ENCODE results near the gene SCARB1.

Gene SCARB1

DNA sequence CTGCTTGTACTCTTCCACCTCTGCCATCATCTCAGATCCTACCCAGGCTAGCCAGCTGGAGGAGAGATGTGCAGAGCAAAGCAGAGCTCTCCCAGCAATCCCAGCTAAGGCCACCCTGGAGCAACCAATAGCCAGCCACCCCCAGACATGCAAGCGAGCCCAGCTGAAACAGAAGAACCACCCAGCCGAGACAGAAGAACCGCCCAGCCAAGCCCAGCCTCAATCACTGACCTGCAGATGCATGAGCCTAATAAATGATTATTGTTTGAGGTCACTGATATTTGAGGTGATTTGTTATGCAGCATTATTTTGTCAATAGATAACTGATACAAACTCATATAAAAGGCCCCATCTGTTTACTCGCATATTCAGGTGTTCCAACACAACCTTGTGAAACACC lies 106.3 kb downstream of the SCARB1 start:
- H3K27ac ChIP-seq (replicated peaks; ENCODE audit: low read length), result no peak overlapping the region
- no peaks in the 10 kb centered on the region for H3K27me3 ChIP-seq (ENCODE audit: control insufficient read depth in 3 of 3, insufficient read depth in 3 of 3, low read depth in 1 of 3, low read length in 3 of 3)
- peak overlapping the region; percentile 23 for H2BK15ac ChIP-seq (ENCODE audit: low read length)
- peaks cover 15 to 18% of the 10 kb centered on the region in 2 donors for H3K4me1 ChIP-seq (ENCODE audit: control insufficient read depth in 2 of 2, insufficient read depth in 1 of 2, low read depth in 1 of 2, low read length in 2 of 2)
- no CpG with 5 or more reads among the region's 4 CpGs for WGBS, 2 donors (ENCODE audit: extremely low coverage in 2 of 2, insufficient read length in 2 of 2, insufficient replicate concordance in 1 of 2)
- DNase-seq (ENCODE audit: low spot score), result no peak
- peak overlapping the region; percentile 36 for H3K18ac ChIP-seq (ENCODE audit: low read length)
- H3K4ac ChIP-seq (ENCODE audit: low read length), result no peak overlapping the region
- no peak overlapping the region for H4K91ac ChIP-seq (ENCODE audit: low read depth, low read length, poor library complexity)
- H3K79me1 ChIP-seq (ENCODE audit: low read depth, low read length), result no peaks in the 10 kb centered on the region
- no peak overlapping the region for H3K4me2 ChIP-seq (ENCODE audit: insufficient read depth, low read length, poor library complexity, severe bottlenecking)
- no peak overlapping the region for H2BK120ac ChIP-seq (ENCODE audit: low read depth, low read length)
- H3K23ac ChIP-seq (ENCODE audit: low read depth, low read length, poor library complexity), result no peak overlapping the region
- no peak overlapping the region for H3K9ac ChIP-seq (ENCODE audit: low read depth, low read length, poor library complexity)
- H2AK5ac ChIP-seq (ENCODE audit: low read depth, low read length), result no peak overlapping the region
- no peak overlapping the region for H3K14ac ChIP-seq (ENCODE audit: low read length)
- H3K4me3 ChIP-seq (ENCODE audit: low read length in 2 of 2), result no peak overlapping the region
- peaks cover 5 to 20% of the 10 kb centered on the region in 2 donors for H3K9me3 ChIP-seq (replicated peaks in 1 of 2; ENCODE audit: control insufficient read depth in 2 of 2, insufficient read depth in 1 of 2, low read depth in 1 of 2, low read length in 2 of 2)
- H3K36me3 ChIP-seq (replicated peaks in 1 of 2; ENCODE audit: control insufficient read depth in 2 of 2, insufficient read depth in 2 of 2, low read length in 2 of 2), result no peaks in the 10 kb centered on the region
- no peak overlapping the region for H4K8ac ChIP-seq (ENCODE audit: low read depth, low read length)
- H2AFZ ChIP-seq (ENCODE audit: low read length), result no peak overlapping the region
- H2BK5ac ChIP-seq (ENCODE audit: low read length), result no peak overlapping the region
- H2BK12ac ChIP-seq (ENCODE audit: low read length), result no peak overlapping the region

DNA sequence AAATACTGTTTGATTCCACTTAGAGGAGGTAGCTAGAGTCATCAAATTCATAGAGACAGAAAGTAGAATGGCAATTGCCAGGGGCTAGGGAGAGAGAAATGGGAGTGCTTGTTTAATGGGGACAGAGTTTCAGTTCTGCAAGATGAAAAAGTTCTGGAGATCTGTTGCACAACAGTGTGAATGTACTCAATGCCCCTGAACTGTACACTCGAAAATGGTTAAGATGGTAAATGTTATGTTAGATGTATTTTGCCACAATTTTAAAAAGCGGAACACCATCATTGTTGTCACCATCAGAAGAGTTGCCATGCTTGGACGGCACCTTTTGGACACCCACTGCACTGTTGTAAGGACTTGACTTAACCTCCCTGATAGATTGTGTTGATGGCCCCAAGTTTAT lies 106.9 kb downstream of the SCARB1 start:
- no peak overlapping the region for H2AFZ ChIP-seq (ENCODE audit: low read length)
- no peak overlapping the region for H3K4me3 ChIP-seq (ENCODE audit: low read length in 2 of 2)
- no peaks in the 10 kb centered on the region for H3K27me3 ChIP-seq (ENCODE audit: control insufficient read depth in 3 of 3, insufficient read depth in 3 of 3, low read depth in 1 of 3, low read length in 3 of 3)
- no peak overlapping the region for H3K4ac ChIP-seq (ENCODE audit: low read length)
- H3K14ac ChIP-seq (ENCODE audit: low read length), result no peak overlapping the region
- peak overlapping the region; percentile 36 for H3K18ac ChIP-seq (ENCODE audit: low read length)
- no peak overlapping the region for H2BK120ac ChIP-seq (ENCODE audit: low read depth, low read length)
- H2AK5ac ChIP-seq (ENCODE audit: low read depth, low read length), result no peak overlapping the region
- H3K23ac ChIP-seq (ENCODE audit: low read depth, low read length, poor library complexity), result no peak overlapping the region
- no peak for DNase-seq (ENCODE audit: low spot score)
- H3K4me1 ChIP-seq (ENCODE audit: control insufficient read depth in 2 of 2, insufficient read depth in 1 of 2, low read depth in 1 of 2, low read length in 2 of 2), result peaks cover 15 to 18% of the 10 kb centered on the region in 2 donors
- no peak overlapping the region for H3K27ac ChIP-seq (replicated peaks; ENCODE audit: low read length)
- H3K4me2 ChIP-seq (ENCODE audit: insufficient read depth, low read length, poor library complexity, severe bottlenecking), result no peak overlapping the region
- H3K79me1 ChIP-seq (ENCODE audit: low read depth, low read length), result no peaks in the 10 kb centered on the region
- no CpG with 5 or more reads among the region's 3 CpGs for WGBS, 2 donors (ENCODE audit: extremely low coverage in 2 of 2, insufficient read length in 2 of 2, insufficient replicate concordance in 1 of 2)
- H2BK15ac ChIP-seq (ENCODE audit: low read length), result peak overlapping the region; percentile 23
- H4K91ac ChIP-seq (ENCODE audit: low read depth, low read length, poor library complexity), result no peak overlapping the region
- H2BK5ac ChIP-seq (ENCODE audit: low read length), result no peak overlapping the region
- H2BK12ac ChIP-seq (ENCODE audit: low read length), result no peak overlapping the region
- H3K9me3 ChIP-seq (replicated peaks in 1 of 2; ENCODE audit: control insufficient read depth in 2 of 2, insufficient read depth in 1 of 2, low read depth in 1 of 2, low read length in 2 of 2), result peaks cover 4 to 20% of the 10 kb centered on the region in 2 donors
- H3K36me3 ChIP-seq (replicated peaks in 1 of 2; ENCODE audit: control insufficient read depth in 2 of 2, insufficient read depth in 2 of 2, low read length in 2 of 2), result no peaks in the 10 kb centered on the region
- H4K8ac ChIP-seq (ENCODE audit: low read depth, low read length), result no peak overlapping the region
- no peak overlapping the region for H3K9ac ChIP-seq (ENCODE audit: low read depth, low read length, poor library complexity)

GRCh38 chr12:124756166-124756565 lies 107.5 kb downstream of the SCARB1 start:
- Histone ChIP-seq H3K79me1 (ENCODE audit: low read depth, low read length) (no peaks in the 10 kb centered on the region), H2AK5ac (ENCODE audit: low read depth, low read length) (no peak overlapping the region), H2AFZ (ENCODE audit: low read length) (no peak overlapping the region), H2BK120ac (ENCODE audit: low read depth, low read length) (peak overlapping the region; percentile 88), H3K4me3 (ENCODE audit: low read length in 2 of 2) (no peak overlapping the region), H3K36me3 (replicated peaks in 1 of 2; ENCODE audit: control insufficient read depth in 2 of 2, insufficient read depth in 2 of 2, low read length in 2 of 2) (no peaks in the 10 kb centered on the region), H3K9me3 (replicated peaks in 1 of 2; ENCODE audit: control insufficient read depth in 2 of 2, insufficient read depth in 1 of 2, low read depth in 1 of 2, low read length in 2 of 2) (peaks cover 4 to 20% of the 10 kb centered on the region in 2 donors), H3K4me2 (ENCODE audit: insufficient read depth, low read length, poor library complexity, severe bottlenecking) (no peak overlapping the region), H3K14ac (ENCODE audit: low read length) (no peak overlapping the region), H3K23ac (ENCODE audit: low read depth, low read length, poor library complexity) (no peak overlapping the region), H3K18ac (ENCODE audit: low read length) (no peak overlapping the region), H3K27me3 (ENCODE audit: control insufficient read depth in 3 of 3, insufficient read depth in 3 of 3, low read depth in 1 of 3, low read length in 3 of 3) (no peaks in the 10 kb centered on the region), H2BK15ac (ENCODE audit: low read length) (peak overlapping the region; percentile 51), H2BK5ac (ENCODE audit: low read length) (peak overlapping the region; percentile 47), H2BK12ac (ENCODE audit: low read length) (no peak overlapping the region), H3K4ac (ENCODE audit: low read length) (no peak overlapping the region), H4K8ac (ENCODE audit: low read depth, low read length) (no peak overlapping the region), H4K91ac (ENCODE audit: low read depth, low read length, poor library complexity) (no peak overlapping the region), H3K9ac (ENCODE audit: low read depth, low read length, poor library complexity) (no peak overlapping the region), H3K4me1 (ENCODE audit: control insufficient read depth in 2 of 2, insufficient read depth in 1 of 2, low read depth in 1 of 2, low read length in 2 of 2) (peaks cover 15 to 19% of the 10 kb centered on the region in 2 donors), H3K27ac (replicated peaks; ENCODE audit: low read length) (no peak overlapping the region)
- WGBS, 2 donors (ENCODE audit: extremely low coverage in 2 of 2, insufficient read length in 2 of 2, insufficient replicate concordance in 1 of 2), result no CpG with 5 or more reads among the region's 6 CpGs
- no peak for DNase-seq (ENCODE audit: low spot score)

- H3K27ac ChIP-seq (replicated peaks; ENCODE audit: low read length), result peak overlapping the region; percentile 82
- WGBS, 2 donors (ENCODE audit: extremely low coverage in 2 of 2, insufficient read length in 2 of 2, insufficient replicate concordance in 1 of 2), result no CpG with 5 or more reads among the region's 8 CpGs
These were observed 107.9 kb downstream of the SCARB1 start for GRCh38 chr12:124755801-124756148.

More at GRCh38 chr12:124755801-124756148, 107.9 kb downstream of the SCARB1 start:
- Histone ChIP-seq H3K4me2 (ENCODE audit: insufficient read depth, low read length, poor library complexity, severe bottlenecking) (no peak overlapping the region), H3K4me1 (ENCODE audit: control insufficient read depth in 2 of 2, insufficient read depth in 1 of 2, low read depth in 1 of 2, low read length in 2 of 2) (peaks cover 16 to 20% of the 10 kb centered on the region in 2 donors), H2BK12ac (ENCODE audit: low read length) (peak overlapping the region; percentile 79), H4K8ac (ENCODE audit: low read depth, low read length) (peak overlapping the region; percentile 7), H2BK15ac (ENCODE audit: low read length) (peak overlapping the region; percentile 51), H3K9ac (ENCODE audit: low read depth, low read length, poor library complexity) (no peak overlapping the region), H3K4me3 (ENCODE audit: low read length in 2 of 2) (no peak overlapping the region), H2AK5ac (ENCODE audit: low read depth, low read length) (peak overlapping the region; percentile 76), H2BK5ac (ENCODE audit: low read length) (peak overlapping the region; percentile 47), H3K18ac (ENCODE audit: low read length) (peak overlapping the region; percentile 68), H3K4ac (ENCODE audit: low read length) (no peak overlapping the region), H2AFZ (ENCODE audit: low read length) (peak overlapping the region; percentile 88), H4K91ac (ENCODE audit: low read depth, low read length, poor library complexity) (peak overlapping the region; percentile 27), H2BK120ac (ENCODE audit: low read depth, low read length) (peak overlapping the region; percentile 88), H3K27me3 (ENCODE audit: control insufficient read depth in 3 of 3, insufficient read depth in 3 of 3, low read depth in 1 of 3, low read length in 3 of 3) (no peaks in the 10 kb centered on the region), H3K14ac (ENCODE audit: low read length) (no peak overlapping the region), H3K9me3 (replicated peaks in 1 of 2; ENCODE audit: control insufficient read depth in 2 of 2, insufficient read depth in 1 of 2, low read depth in 1 of 2, low read length in 2 of 2) (peaks cover 4 to 20% of the 10 kb centered on the region in 2 donors), H3K23ac (ENCODE audit: low read depth, low read length, poor library complexity) (no peak overlapping the region), H3K36me3 (replicated peaks in 1 of 2; ENCODE audit: control insufficient read depth in 2 of 2, insufficient read depth in 2 of 2, low read length in 2 of 2) (no peaks in the 10 kb centered on the region), H3K79me1 (ENCODE audit: low read depth, low read length) (no peaks in the 10 kb centered on the region)
- no peak for DNase-seq (ENCODE audit: low spot score)
